ENCODE measurements around the gene TMEM266.

TMEM266 gene

DNA sequence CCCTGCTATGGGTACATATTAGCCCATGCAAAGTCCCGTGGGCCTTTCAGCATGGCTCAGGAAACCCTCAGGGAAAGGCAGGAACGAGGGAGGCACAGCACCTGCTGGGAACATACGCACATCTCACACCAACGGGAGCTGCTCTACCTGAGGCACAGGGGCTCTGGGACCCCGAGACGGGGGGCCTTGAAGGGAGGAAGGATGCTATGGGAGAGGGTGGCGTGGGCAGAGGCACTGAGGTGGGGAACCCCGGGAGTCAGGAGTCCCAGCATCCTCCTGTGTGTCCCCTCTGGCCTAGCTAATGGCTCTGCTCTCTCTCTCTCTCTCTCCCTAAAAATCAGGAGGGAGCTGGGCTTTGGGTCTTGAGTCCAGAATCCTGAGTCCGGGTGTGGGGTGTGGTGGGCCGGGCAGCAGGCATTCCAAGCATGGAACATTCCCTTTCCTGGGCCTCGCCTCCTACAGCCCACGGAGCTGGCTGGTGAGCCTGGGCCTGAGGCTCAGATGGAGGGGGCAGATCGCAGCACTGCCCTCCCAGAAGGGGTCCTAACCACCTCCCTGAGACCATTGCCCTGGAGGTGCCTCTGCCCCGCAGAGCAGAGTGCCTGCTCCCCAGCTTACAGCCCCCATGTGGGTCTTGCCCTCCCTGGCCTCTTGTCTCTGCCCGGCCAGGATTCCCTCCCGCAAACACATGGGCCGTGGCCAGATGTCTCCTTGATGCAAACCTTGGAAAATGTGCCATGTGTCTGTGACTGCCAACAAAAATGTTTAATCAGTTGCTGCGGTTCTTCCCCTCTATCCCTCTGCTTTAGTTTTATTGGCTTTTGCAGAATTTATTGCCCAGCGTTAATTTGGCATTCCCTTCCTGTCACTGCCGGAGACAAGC, 101.6 kb downstream of the TMEM266 start:
- peak; percentile 44 for DNase-seq (ENCODE audit: low read depth, low spot score)

DNA sequence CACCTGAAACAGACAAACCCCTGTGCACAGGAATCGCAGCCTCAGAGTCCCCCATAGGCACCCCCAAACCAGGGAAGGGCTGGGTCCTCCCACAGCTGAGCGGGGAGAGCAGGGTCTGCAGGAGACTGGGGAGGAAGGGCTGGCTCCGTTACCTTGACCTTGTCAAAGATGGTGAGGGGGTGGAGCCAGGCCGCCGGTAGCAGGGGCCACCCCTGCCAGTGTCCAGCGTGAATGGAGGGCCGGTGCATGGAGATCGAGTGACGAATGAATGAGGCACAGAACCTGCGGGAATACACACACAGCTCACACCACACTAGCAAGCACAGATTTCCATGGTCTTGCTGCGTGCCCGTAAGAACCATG, 102.2 kb downstream of the TMEM266 start:
- no peak for DNase-seq (ENCODE audit: low read depth, low spot score)

DNA sequence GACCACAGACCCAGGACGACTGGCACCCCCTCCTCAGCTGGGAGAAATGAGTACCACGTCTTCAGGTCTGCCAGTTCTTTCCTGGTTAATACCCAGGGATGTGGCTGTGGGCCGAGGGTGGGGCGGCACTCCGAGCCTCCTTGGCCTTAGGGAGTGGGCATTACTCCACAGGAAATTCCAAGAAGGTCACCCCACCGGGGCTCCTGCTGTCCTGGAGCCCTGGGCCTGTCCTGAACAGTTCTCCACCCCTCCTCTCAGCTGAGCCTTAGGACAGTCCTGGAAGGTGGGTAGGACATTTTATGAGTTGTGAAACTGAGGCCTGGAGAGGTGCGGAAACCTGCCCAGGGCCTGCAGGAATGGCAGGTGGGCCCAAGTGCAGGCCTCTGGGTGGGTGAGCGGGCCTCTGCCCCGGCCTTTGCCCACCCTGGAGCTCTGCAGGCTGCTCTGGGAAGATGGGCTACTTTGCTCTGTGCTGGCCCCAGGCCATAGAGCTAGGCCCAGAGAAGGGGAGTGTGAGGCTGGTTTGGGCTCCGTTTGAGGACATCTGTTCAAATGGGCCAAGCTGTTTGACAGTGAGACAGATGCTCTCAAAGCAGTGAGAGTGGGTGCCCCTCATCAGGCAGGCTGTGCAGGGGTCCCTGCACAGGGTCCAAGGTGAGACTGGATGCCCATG, 103.1 kb downstream of the TMEM266 start:
- no peak for DNase-seq (ENCODE audit: low read depth, low spot score)

DNA sequence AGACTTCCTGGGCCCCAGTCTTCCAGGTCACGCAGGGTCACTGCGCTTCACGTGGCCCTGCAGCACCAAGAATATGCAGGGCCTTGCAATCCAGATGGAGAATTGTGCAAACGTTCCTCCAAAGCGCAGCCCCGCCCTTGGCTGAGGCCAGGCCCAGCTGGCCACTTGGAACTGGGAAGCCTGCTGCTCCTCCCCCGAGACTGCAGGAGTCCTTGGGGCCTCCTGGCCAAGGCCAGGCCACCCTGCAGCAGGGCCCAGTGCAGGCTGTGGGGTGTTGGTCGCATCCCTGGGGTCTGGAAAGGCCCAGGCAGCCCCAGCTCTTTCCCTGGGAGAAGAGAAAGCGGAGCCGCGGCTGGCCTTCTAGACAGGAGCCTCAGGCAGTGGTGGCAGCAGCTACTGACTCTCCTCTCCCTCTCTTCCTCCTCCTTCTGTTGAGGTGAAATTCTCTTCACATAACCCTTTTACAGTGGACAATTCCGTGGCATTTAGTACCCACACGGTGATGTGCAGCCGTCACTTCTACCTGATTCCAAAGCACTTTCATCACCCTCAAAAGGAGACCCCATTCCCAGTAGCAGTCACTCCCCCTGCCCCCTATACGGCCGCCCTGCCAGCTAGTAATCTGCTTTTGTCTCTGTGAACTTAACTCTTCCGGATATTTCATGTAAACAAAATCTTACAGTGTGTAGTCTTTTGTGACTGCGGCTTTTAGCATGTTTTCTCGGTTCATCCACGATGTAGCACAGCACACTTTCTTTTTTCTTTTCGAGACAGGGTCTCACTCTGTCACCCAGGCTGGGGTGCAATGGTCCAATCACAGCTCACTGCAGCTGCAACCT, 103.9 kb downstream of the TMEM266 start:
- DNase-seq (ENCODE audit: low read depth, low spot score) = no peak

DNA sequence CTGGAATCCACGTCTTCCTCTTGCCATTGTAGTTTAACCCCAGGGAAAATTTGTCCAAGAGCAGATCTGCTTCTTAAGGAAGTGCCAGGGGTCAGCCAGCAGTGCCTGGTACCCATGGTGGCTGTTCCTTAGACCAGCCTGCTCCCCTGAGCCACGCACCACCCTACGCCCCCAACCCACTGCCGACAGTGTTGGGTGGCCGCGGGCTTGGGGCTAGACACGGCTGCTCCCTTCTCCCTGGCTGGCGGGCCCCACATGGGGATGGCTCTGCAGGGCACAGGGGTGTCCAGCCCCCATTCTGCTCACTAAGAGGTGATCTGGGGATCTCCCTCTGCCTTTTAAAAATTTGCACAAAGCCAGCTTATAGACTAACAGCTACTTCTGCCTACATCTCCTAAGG, 104.8 kb downstream of the TMEM266 start:
- DNase-seq (ENCODE audit: low read depth, low spot score) = no peak

DNA sequence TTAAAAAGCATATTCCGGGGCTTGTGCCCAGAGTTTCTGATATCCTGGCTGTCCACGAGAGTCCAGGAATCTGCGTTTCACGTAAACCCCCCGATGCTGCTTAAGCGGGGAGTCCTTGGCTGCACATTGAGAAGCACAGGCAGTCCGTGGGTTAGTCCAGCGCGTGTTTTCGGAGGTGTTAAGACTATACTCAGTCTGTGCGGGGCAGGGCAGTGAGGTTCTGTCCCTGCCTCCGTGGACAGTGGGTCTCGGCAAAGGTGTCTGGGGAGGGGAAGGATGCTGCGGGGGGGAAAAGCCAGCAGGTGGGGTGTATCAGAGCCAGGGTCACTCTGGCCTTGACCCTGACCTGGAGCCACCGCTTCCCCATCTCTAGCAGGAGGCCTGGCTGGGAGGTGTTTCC, 106.2 kb downstream of the TMEM266 start:
- no peak for DNase-seq (ENCODE audit: low read depth, low spot score)

DNA sequence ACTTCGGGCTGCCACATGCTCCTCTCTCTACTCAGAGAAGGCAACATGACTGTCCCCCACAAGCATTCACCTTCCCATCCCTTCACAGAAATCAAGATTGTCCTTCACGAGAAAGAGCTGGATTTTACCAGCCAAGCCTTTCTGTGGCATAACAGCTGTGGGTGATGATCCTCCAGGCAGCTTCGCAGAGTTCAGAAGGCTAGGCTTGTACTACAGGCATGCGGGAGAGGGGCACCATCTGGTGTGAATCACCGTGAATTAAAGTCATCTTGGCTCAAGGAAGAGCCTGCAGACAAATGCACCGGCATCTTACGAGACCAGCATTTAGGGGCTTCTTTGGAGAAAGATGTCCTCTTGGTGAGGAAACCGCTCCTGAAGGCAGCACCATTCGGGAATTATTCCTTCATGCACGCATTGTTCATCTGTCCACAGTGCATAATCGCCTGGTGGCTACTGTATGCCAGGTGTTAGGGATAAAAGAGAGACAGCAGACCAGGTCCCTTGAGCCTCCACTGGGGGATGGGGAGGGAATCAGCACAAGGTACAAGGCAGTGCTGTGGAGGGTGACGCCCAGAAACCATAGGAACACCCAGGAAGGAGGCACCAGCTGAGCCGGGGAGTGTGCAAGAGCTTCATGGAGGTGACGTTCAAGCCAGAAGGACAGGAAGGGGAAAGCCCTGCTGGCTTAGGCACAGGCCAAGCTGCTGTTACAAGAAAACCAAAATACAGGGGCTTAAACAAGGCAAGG, 108.6 kb downstream of the TMEM266 start:
- no peak for DNase-seq (ENCODE audit: low read depth, low spot score)

DNA sequence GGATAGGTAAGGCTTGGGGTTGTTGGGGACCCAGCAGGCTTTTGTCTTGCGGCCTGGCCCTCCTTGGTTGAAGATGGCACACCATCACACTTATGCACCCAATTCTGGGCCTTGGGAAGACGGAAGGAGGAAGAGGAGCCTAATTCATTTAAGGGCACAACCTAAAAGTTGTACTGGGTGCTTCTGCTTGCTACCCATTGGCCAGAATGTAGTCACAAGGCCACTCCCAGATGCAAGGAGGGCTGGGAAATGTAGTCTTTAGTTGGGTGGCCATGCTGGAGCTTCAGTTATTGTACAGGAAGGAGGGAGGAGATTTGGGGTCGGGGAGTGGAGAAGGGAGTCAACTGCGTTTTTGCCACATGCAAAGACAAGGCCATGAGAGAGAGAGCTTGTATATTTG, 109.2 kb downstream of the TMEM266 start:
- DNase-seq (ENCODE audit: low read depth, low spot score) = no peak

DNA sequence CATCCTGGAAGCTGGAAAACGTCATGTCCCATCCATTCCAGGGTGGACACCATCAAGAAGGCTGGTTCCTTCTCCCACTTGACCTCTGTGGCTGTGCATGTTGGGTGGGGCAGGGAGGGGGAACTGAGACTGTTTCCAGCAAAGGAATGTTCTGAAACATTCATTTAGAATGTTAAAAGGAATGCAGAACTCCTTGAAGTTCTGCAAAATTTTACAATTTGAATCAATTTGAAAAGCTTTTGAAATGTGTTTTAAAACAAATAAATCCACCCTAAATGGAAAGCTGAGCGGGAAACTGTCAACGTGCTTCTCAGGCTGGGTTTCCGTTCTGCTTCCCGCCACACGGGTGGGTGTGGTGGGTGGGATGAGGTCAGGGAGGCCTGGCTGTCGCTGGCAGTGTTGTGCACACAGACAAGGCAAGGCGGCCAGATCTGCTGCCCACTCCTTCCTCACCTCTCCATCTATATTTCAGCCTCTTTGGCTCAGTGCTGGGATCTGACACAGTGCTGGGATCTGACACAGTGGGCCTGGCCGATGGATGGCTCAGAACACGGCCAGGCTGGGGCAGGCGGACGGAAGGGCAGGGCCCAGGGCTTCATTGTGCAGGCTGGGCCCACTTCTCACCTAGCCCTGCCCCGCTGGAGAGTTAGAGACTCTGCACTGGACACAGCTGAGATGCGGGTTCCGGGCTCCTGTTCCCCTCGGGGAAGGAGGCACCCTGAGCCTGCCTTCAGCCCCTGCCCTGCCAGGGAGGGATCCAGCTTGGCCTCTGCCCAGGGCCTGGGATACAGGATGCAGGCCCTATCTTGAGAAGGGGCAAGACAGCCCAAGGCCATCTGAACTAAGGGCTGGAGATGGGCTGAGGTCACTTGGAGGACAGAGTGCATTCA, 110.4 kb downstream of the TMEM266 start:
- peak; percentile 32 for DNase-seq (ENCODE audit: low read depth, low spot score)

DNA sequence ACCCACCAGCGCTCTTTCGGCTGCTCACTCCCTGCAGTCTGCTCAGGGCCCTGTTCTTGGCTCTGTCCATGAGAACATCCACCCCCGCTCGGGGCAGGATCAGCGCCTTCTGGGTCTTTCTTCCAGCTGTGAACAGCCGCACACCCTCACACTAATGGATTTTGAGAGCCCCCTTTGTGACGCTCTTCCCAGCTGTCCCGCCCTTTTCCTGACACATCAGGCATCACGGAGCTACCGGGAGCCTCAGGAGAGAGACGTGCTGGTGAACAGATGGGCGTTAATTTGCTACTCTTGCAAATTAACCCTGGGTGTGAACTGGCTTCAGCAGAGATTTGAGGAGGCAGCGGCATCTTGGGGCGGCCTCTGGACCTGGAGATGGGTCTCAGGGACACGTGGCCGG, 113.0 kb downstream of the TMEM266 start:
- DNase-seq (ENCODE audit: low read depth, low spot score) = no peak

DNA sequence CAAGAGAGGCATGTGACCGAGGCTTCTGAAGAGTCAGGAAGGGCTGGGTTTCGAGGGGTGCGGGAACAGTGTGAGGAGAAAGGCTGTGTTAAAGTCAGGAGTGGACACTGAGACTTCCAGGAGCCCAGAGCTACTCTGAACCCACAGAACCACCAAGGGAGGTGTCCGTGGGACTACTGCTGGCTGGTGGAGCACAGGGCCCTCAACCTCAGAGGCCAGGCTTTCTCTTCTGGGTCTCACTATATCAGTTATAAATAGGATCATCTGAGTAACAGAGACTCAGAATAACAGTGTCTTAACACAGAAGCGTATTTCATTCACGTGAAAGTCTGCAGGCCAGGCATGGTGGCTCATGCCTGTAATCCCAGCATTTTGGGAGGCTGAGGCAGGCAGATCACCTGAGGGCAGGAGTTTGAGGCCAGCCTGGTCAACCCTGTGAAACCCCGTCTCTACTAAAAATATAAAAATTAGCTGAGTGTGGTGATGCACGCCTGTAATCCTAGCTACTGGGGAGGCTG, 113.6 kb downstream of the TMEM266 start:
- no peak for DNase-seq (ENCODE audit: low read depth, low spot score)

DNA sequence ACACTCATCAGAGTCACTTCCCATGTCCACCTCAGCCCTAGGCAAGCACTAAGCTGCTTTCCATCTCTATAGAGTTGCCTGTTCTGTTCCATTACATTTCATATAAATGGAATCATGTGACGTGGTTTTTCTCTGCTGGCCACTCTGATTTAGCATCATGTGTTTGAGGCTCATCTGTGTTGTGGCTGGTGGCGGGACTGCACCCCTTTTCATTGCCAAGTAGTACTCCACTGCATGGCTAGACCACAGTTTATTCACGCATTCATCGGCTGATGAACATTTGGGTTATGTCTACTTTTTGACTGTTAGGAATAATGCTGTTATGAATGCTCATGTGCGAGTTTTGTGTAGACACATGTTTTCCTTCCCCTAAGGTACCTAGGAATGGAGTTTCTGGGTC, 114.9 kb downstream of the TMEM266 start:
- no peak for DNase-seq (ENCODE audit: low read depth, low spot score)

DNA sequence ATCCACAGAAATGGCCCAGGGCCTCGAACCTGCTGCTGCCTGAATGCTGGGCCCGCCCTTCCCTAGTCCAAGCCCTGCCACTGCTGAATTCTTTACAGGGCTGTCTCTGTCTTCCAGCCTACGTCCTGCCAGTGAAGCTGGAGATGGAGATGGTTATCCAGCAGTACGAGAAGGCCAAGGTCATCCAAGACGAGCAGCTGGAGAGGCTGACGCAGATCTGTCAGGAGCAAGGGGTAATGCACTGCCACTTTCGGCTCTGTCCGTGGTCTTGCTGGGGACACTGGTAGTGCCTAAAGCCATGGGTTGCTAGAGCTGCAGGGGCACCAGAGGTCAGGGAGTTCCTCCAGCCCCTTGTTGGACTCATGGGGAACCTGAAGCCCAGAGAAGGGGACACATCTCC, 115.7 kb downstream of the TMEM266 start:
- no peak for DNase-seq (ENCODE audit: low read depth, low spot score)

DNA sequence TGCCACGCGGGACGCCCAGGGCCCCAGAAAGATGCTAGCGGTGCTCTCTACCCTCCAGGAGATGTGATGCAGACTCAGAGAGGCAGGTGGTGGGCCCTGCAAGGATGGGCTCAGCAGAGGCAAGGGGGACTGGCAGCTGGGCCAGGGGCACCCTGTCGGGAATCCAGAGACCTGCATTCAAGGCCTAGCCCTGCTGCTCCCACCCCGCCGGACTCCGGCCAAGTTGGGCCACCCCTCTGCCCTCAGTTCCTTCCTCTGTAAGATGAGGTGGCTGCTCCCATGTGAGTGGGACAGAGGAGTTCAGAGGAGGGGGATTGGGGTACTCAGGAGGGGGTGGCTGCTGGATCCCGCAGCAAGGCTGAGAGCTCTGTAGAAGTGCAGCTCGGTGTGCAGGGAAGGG, 116.3 kb downstream of the TMEM266 start:
- no peak for DNase-seq (ENCODE audit: low read depth, low spot score)

DNA sequence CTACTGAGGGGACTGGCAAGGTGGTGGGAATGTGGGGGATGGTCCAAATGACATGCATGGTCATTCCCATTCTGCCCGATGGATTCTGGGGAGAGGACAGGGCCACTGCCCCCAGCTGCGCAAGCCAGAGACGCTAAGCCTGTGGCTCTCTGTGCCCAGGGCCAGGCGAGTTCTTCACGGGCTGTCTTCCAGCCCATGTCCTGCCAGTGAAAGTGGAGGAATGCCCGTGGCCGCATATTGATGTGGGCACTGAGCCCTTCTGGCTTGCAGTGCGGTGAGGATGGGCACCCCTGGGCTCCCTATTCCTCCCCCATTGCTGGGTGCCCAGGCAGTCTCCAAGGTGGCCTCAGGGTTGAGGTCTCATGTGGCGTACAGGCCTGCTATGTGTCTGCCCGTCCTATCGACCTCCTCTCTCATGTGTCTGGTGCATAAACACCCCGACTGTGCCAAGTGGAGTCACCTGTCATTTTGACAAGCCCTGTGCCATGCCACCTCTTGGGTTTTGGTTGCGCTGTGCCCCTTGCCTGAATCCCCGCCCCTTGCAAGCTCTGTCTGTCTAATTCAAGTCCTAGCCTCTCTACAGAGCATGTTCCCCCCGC, 116.8 kb downstream of the TMEM266 start:
- no peak for DNase-seq (ENCODE audit: low read depth, low spot score)

DNA sequence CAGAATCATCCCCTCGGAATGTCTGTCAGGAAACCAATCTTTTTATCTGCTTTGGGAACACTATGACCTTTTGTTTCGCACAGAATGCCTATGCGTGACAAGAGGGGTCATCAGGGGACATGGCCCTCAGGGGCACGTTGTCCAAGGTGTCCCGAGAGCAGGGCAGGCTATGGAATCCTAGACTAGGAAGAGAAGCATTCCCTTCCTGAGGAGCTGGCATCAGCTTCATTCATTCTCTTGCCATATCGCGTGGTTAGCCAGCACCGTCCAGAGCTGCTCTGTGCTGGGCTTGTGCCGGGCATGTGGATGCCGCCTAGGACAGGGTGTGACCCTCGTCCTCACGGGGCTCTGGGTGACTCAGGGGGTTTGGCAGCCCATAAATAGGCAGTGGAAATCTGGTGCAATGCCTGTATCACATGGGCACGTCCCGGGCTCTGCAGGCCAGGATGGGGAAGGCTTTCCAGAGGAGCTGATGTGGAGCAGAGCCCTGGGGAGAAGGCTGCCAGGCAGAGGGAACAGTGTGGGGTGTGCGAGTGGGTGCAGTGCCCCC, 117.8 kb downstream of the TMEM266 start:
- DNase-seq (ENCODE audit: low read depth, low spot score) = peak; percentile 64

DNA sequence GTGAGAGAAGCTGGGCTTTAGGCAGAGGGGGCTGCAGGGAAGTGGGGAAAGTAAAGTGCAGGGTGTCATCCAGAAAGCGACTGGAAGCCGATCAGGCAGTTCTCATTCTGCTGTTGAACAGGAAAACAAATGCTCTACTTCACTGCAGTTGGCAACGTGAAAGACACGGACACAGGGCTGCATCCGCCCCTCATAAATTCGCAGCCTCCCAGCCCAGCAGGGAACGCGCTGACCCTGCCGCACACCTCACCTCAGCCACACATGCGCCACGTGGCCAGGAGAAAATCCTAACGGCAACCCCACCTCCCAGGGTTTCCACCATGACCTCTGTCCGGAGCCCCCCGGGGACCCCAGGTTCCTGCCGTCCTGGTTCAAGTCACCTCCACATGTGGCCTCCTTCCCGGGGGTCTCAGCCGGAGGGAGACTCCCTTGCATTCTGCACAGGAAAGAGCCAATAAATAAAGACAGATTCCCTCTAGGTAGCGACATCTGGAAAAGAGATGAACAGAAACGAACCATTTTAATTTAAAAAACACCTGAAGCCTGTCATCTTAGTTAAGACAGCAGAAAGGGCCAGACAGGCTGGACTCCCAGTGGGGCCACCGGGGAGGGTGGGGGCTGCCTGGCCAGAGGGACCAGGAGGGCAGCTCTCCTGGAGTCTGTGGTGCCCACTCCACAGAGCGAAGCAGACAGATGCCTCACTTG, 118.7 kb downstream of the TMEM266 start:
- DNase-seq (ENCODE audit: low read depth, low spot score) = no peak

DNA sequence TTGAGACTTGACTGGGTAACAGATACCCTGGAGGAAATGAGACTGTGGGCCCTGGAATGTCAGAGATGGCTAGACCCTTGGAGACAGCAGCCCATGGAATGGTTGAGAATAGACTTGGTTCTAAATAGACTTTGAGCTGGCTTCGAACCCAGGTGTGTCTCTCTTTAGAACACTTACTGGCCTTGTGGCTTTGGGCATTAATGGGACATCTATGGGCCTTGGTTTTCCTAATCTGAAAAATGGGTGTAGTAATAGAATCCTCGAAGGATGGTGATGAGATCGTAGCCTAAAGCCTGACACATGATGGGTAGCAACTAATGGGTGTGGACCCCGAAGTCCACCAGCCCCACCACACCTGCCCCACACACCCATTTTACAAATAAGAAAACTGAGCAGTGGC, 119.2 kb downstream of the TMEM266 start:
- DNase-seq (ENCODE audit: low read depth, low spot score) = no peak

DNA sequence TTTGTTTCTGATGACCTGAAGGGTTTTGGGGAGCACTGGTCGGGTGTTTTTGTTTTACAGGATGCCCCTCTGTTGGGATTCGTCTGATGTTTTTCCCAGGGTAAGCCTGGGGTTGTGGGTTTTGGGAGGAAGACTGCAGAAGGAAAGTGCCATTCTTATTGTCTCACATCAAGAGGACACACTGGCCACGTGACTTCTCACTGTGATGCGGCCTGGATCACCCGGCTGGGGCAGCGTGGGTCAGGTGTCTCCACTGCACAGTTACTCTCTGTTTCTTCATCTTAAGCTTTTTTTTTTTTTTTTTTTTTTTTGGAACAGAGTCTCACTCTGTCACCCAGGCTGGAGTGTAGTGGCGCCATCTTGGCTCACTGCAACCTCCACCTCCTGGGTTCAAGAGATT, 120.5 kb downstream of the TMEM266 start:
- DNase-seq (ENCODE audit: low read depth, low spot score) = no peak

Data from astrocyte of the hippocampus (primary cell).